Measurements from ENCODE around the gene DGCR2.
"Not testable (repeated sequence)": the region's sequence is repeated elsewhere in the genome, so short reads cannot be mapped to it uniquely, and the experiment has no call there.

The DGCR2 gene

GRCh38 chr22:19051381-19052072 lies 70.7 kb downstream of the DGCR2 start:
- no peaks in the 10 kb centered on the region for H3K27me3 ChIP-seq (ENCODE audit: low read length)
- no peak for TF ChIP-seq EZH2phosphoT487 (conservative IDR thresholded peaks at IDR 0.05; ENCODE audit: low read length)
- TF ChIP-seq, protein P1, sequence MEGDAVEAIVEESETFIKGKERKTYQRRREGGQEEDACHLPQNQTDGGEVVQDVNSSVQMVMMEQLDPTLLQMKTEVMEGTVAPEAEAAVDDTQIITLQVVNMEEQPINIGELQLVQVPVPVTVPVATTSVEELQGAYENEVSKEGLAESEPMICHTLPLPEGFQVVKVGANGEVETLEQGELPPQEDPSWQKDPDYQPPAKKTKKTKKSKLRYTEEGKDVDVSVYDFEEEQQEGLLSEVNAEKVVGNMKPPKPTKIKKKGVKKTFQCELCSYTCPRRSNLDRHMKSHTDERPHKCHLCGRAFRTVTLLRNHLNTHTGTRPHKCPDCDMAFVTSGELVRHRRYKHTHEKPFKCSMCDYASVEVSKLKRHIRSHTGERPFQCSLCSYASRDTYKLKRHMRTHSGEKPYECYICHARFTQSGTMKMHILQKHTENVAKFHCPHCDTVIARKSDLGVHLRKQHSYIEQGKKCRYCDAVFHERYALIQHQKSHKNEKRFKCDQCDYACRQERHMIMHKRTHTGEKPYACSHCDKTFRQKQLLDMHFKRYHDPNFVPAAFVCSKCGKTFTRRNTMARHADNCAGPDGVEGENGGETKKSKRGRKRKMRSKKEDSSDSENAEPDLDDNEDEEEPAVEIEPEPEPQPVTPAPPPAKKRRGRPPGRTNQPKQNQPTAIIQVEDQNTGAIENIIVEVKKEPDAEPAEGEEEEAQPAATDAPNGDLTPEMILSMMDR (IDR thresholded peaks at IDR 0.05; ENCODE audit: insufficient read depth, low read length, poor library complexity, severe bottlenecking) = no peak
- H3K4me3 ChIP-seq (ENCODE audit: insufficient read depth, low read length, poor library complexity, severe bottlenecking) = no peak overlapping the region
- H3K27ac ChIP-seq (ENCODE audit: low read depth, low read length) = no peak overlapping the region
- H4K20me1 ChIP-seq (ENCODE audit: low read depth, low read length) = no peaks in the 10 kb centered on the region
- no peak overlapping the region for H3K4me2 ChIP-seq (ENCODE audit: low read depth, low read length, poor library complexity, severe bottlenecking)
- H3K36me3 ChIP-seq (ENCODE audit: low read length) = no peaks in the 10 kb centered on the region
- no peaks in the 10 kb centered on the region for H3K9me3 ChIP-seq (ENCODE audit: insufficient read depth, low read length)
- no peak overlapping the region for H3K9ac ChIP-seq (ENCODE audit: low read length)
- H3K9me2 ChIP-seq (replicated peaks; ENCODE audit: insufficient read depth, low read length) = no peaks in the 10 kb centered on the region
- no peaks in the 10 kb centered on the region for H3F3A ChIP-seq (ENCODE audit: insufficient read depth)
- H2AFZ ChIP-seq (ENCODE audit: low read depth, low read length, severe bottlenecking) = no peak overlapping the region
- no peaks in the 10 kb centered on the region for H3K79me2 ChIP-seq (ENCODE audit: insufficient read depth, low read length)

GRCh38 chr22:19050847-19051246 lies 71.4 kb downstream of the DGCR2 start:
- H3K79me2 ChIP-seq (ENCODE audit: insufficient read depth, low read length); H3K27ac ChIP-seq (ENCODE audit: low read depth, low read length); H4K20me1 ChIP-seq (ENCODE audit: low read depth, low read length); H3K4me2 ChIP-seq (ENCODE audit: low read depth, low read length, poor library complexity, severe bottlenecking); H3K9me3 ChIP-seq (ENCODE audit: insufficient read depth, low read length); H3K27me3 ChIP-seq (ENCODE audit: low read length); H3K9ac ChIP-seq (ENCODE audit: low read length); H3K36me3 ChIP-seq (ENCODE audit: low read length); H3K4me3 ChIP-seq (ENCODE audit: insufficient read depth, low read length, poor library complexity, severe bottlenecking); H3F3A ChIP-seq (ENCODE audit: insufficient read depth); H3K9me2 ChIP-seq (replicated peaks; ENCODE audit: insufficient read depth, low read length); H2AFZ ChIP-seq (ENCODE audit: low read depth, low read length, severe bottlenecking): not testable (repeated sequence)

- Histone ChIP-seq H3K27me3 (ENCODE audit: low read length) (no peaks in the 10 kb centered on the region), H3F3A (ENCODE audit: insufficient read depth) (no peaks in the 10 kb centered on the region), H3K9ac (ENCODE audit: low read length) (no peak overlapping the region), H3K9me3 (ENCODE audit: insufficient read depth, low read length) (no peaks in the 10 kb centered on the region), H3K27ac (ENCODE audit: low read depth, low read length) (no peak overlapping the region), H4K20me1 (ENCODE audit: low read depth, low read length) (no peaks in the 10 kb centered on the region), H3K4me3 (ENCODE audit: insufficient read depth, low read length, poor library complexity, severe bottlenecking) (no peak overlapping the region), H3K4me2 (ENCODE audit: low read depth, low read length, poor library complexity, severe bottlenecking) (no peak overlapping the region), H3K79me2 (ENCODE audit: insufficient read depth, low read length) (no peaks in the 10 kb centered on the region), H2AFZ (ENCODE audit: low read depth, low read length, severe bottlenecking) (no peak overlapping the region), H3K9me2 (replicated peaks; ENCODE audit: insufficient read depth, low read length) (no peaks in the 10 kb centered on the region), H3K36me3 (ENCODE audit: low read length) (no peaks in the 10 kb centered on the region)
- TF ChIP-seq, protein P1 (IDR thresholded peaks at IDR 0.05; ENCODE audit: insufficient read depth, low read length, poor library complexity, severe bottlenecking) = no peak
- TF ChIP-seq EZH2phosphoT487 (conservative IDR thresholded peaks at IDR 0.05; ENCODE audit: low read length) = no peak
Observed at GRCh38 chr22:19050117-19050516, 72.1 kb downstream of the DGCR2 start.

DNA sequence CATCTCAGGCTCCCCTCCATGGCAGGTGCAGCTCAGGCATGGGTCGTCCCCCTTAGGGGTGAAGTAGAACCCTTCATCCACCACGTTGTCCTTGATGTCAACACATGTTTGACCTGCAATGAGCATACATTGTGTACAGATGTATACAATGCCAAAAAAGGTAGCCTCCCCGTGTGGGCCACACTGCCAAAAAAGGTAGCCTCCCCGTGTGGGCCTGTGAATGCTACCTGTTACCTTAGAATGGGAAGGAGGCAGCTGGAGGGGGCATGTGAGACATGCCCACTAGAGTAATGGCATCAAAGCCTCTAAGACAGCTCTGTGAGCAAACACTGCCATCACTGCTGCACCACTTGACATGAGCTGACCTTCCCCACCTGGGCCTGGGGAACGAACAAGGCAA lies 73.7 kb downstream of the DGCR2 start:
- Histone ChIP-seq H3F3A (ENCODE audit: insufficient read depth) (no peaks in the 10 kb centered on the region), H3K9me3 (ENCODE audit: insufficient read depth, low read length) (no peaks in the 10 kb centered on the region), H3K4me3 (ENCODE audit: insufficient read depth, low read length, poor library complexity, severe bottlenecking) (no peak overlapping the region), H3K4me2 (ENCODE audit: low read depth, low read length, poor library complexity, severe bottlenecking) (no peak overlapping the region), H3K79me2 (ENCODE audit: insufficient read depth, low read length) (no peaks in the 10 kb centered on the region), H2AFZ (ENCODE audit: low read depth, low read length, severe bottlenecking) (no peak overlapping the region), H3K27ac (ENCODE audit: low read depth, low read length) (no peak overlapping the region), H4K20me1 (ENCODE audit: low read depth, low read length) (no peaks in the 10 kb centered on the region), H3K27me3 (ENCODE audit: low read length) (no peaks in the 10 kb centered on the region), H3K9ac (ENCODE audit: low read length) (no peak overlapping the region), H3K9me2 (replicated peaks; ENCODE audit: insufficient read depth, low read length) (no peaks in the 10 kb centered on the region), H3K36me3 (ENCODE audit: low read length) (no peaks in the 10 kb centered on the region)
- TF ChIP-seq EZH2phosphoT487 (conservative IDR thresholded peaks at IDR 0.05; ENCODE audit: low read length) = no peak
- TF ChIP-seq, protein P1 (IDR thresholded peaks at IDR 0.05; ENCODE audit: insufficient read depth, low read length, poor library complexity, severe bottlenecking) = no peak
